Endothelial cell of umbilical vein (primary cell): ENCODE measurements around the gene PTPRD. TPM values are rescaled to one million over a fixed set of nuclear protein-coding genes. Genes with fewer than 3 reads are reported as not detected.

ENCODE experiments used
- BruUV-seq: library from RNA; stranded (reverse); fragments of 400-500 nt; replicated peaks from 2 replicates; lab custom pipeline; 2021; lab: Mats Ljungman, UMichigan
- CTCF ChIA-PET: fragments of 300-600, 350-600 bp; sonication (Branson Sonifier 250); formaldehyde crosslinking; loops from one replicate; lab custom pipeline; 2021; ENCODE audit warnings: antibody characterized with exemption, inconsistent platforms; lab: Charles Lee
- POLR2A ChIA-PET: fragments of 300-600, 350-600 bp; sonication (Branson Sonifier 250); formaldehyde crosslinking; loops from one replicate; lab custom pipeline; 2021; ENCODE audit warnings: antibody characterized with exemption, inconsistent platforms; lab: Charles Lee
- DNase-seq: peaks from one replicate; pipeline ENCODE4 v3.0.0-alpha.2; 2011; ENCODE audit warnings: low read depth, low spot score
- FAIRE-seq: peaks from 2 replicates; lab custom pipeline; 2011; peaks lifted over from hg19 to GRCh38; lab: Jason Lieb, UNC
- H2AFZ ChIP-seq: 2 replicates; pipeline ENCODE4 v1.6.0; 2012; ENCODE audit warnings: low read depth, low read length, control low read depth, inconsistent platforms
- H3K27ac ChIP-seq: 2 replicates; pipeline ENCODE4 v1.5.1; 2011; ENCODE audit warnings: low read depth, mild to moderate bottlenecking, control low read depth, low read length, moderate library complexity; ENCODE audit not compliant: insufficient read depth
- H3K27me3 ChIP-seq, 2 experiments: 2 replicates each; pipeline versions ENCODE4 v1.6.0 to v1.6.1; 2011; ENCODE audit warnings: low read length in 2 of 2, mixed read lengths in 1 of 2; ENCODE audit not compliant: control insufficient read depth in 2 of 2, insufficient read depth in 2 of 2
- H3K36me3 ChIP-seq, 2 experiments: 2 replicates in 1 of 2; 3 replicates in 1 of 2; pipeline ENCODE4 v1.5.1; 2011; ENCODE audit warnings: low read length in 2 of 2, mild to moderate bottlenecking in 1 of 2, moderate library complexity in 1 of 2; ENCODE audit not compliant: control insufficient read depth in 2 of 2, insufficient read depth in 2 of 2; ENCODE audit errors: extremely low read depth in 1 of 2
- H3K4me1 ChIP-seq: 3 replicates; pipeline ENCODE4 v1.5.1; 2011; ENCODE audit warnings: mild to moderate bottlenecking, low read length; ENCODE audit not compliant: control insufficient read depth, insufficient read depth; ENCODE audit errors: extremely low read depth
- H3K4me2 ChIP-seq: 2 replicates; pipeline ENCODE4 v1.6.1; 2011; ENCODE audit warnings: low read length, control low read depth, mixed read lengths; ENCODE audit not compliant: insufficient read depth
- H3K4me3 ChIP-seq, 3 experiments: fragments of 200-600 bp in 1 of 3; sonication (generic), shearing (Covaris generic) in 1 of 3; replicated peaks in 1 of 3; 2 replicates each; pipeline ENCODE4 v1.5.1; 2011 to 2016; ENCODE audit warnings: control low read depth in 3 of 3, low read length in 3 of 3, mild to moderate bottlenecking in 2 of 3, inconsistent platforms in 1 of 3, low read depth in 1 of 3, moderate library complexity in 1 of 3; ENCODE audit not compliant: insufficient read depth in 1 of 3
- H3K79me2 ChIP-seq: 2 replicates; pipeline ENCODE4 v1.6.0; 2012; ENCODE audit warnings: low read length, inconsistent platforms; ENCODE audit not compliant: control insufficient read depth, insufficient read depth
- H3K9ac ChIP-seq: replicated peaks from 2 replicates; pipeline ENCODE3; 2011; ENCODE audit warnings: low read length, control low read depth; ENCODE audit not compliant: insufficient read depth; ENCODE audit errors: extremely low read depth
- H3K9me1 ChIP-seq: replicated peaks from 3 replicates; pipeline ENCODE4 v1.6.0; 2011; ENCODE audit warnings: mild to moderate bottlenecking, low read length; ENCODE audit not compliant: control insufficient read depth, insufficient read depth; ENCODE audit errors: extremely low read depth
- H3K9me3 ChIP-seq: replicated peaks from 2 replicates; pipeline ENCODE4 v1.5.1; 2012; ENCODE audit warnings: low read length, inconsistent platforms; ENCODE audit not compliant: control insufficient read depth, insufficient read depth
- H4K20me1 ChIP-seq: replicated peaks from 2 replicates; pipeline ENCODE3; 2011; ENCODE audit warnings: mild to moderate bottlenecking, low read length; ENCODE audit not compliant: control insufficient read depth, insufficient read depth; ENCODE audit errors: extremely low read depth
- EZH2 ChIP-seq: IDR thresholded peaks from 2 replicates; pipeline ENCODE4 v1.6.1; 2012; ENCODE audit warnings: borderline replicate concordance, low read depth, mild to moderate bottlenecking, moderate library complexity, low read length, inconsistent platforms; ENCODE audit not compliant: severe bottlenecking
- FOS ChIP-seq: IDR thresholded peaks from 2 replicates; pipeline ENCODE4 v1.6.1; 2011; ENCODE audit warnings: mild to moderate bottlenecking, low read length, moderate library complexity, borderline replicate concordance; ENCODE audit not compliant: insufficient read depth
- GATA2 ChIP-seq: IDR thresholded peaks from 2 replicates; pipeline ENCODE4 v1.7.0; 2011; ENCODE audit warnings: low read depth, mild to moderate bottlenecking, moderate library complexity, mixed read lengths, low read length; ENCODE audit not compliant: insufficient read length, insufficient read depth
- JUN ChIP-seq: IDR thresholded peaks from 2 replicates; pipeline ENCODE4 v1.6.1; 2011; ENCODE audit warnings: borderline replicate concordance, low read depth; ENCODE audit not compliant: insufficient read length, insufficient read depth
- MAX ChIP-seq: IDR thresholded peaks from 2 replicates; pipeline ENCODE4 v1.6.1; 2011; ENCODE audit not compliant: insufficient read depth, insufficient read length
- MYC ChIP-seq: IDR thresholded peaks from one replicate; pipeline ENCODE4 v1.6.1; 2011; ENCODE audit warnings: mild to moderate bottlenecking, low read depth, low read length
- POLR2A ChIP-seq: IDR thresholded peaks from 2 replicates; pipeline ENCODE4 v1.6.1; 2012; ENCODE audit warnings: low read depth, mild to moderate bottlenecking, control low read depth, low read length
- POLR2AphosphoS5 ChIP-seq: IDR thresholded peaks from 2 replicates; pipeline ENCODE4 v1.6.1; 2012; ENCODE audit warnings: low read depth, mild to moderate bottlenecking, control low read depth, low read length, moderate library complexity; ENCODE audit not compliant: insufficient read depth
- dilution Hi-C: fragments of 300-500 bp; cut with MboI; formaldehyde crosslinking; loops from one replicate; pipeline ENCODE4 v1.15.0; 2019; ENCODE audit warnings: low sequenced_read_pairs; ENCODE audit not compliant: extremely low pct_ligation_motif_present
- intact Hi-C: fragments of 100-400 bp; cut with micrococcal nuclease; formaldehyde crosslinking; loops from one replicate; pipeline ENCODE4 v1.10.0; 2022
- polyA plus RNA-seq, 4 experiments: library from polyadenylated mRNA; depleted of rRNA in 3 of 4; stranded (reverse) in 3 of 4; unstranded in 1 of 4; fragments of >200 nt; gene quantifications; 2 replicates each; pipeline versions ENCODE4 v1.2.1 to v1.2.3, GENCODE V29; 2011 to 2012; ENCODE audit warnings: missing spikeins in 1 of 4
- total RNA-seq: library from RNA; stranded (reverse); gene quantifications from 2 replicates; pipeline ENCODE4 v1.2.3, GENCODE V29; 2021
- TF ChIP-seq, protein P1 (sequence below), 2 donors: IDR thresholded peaks; 1 replicate in 1 of 2; 2 replicates in 1 of 2; pipeline ENCODE4 v1.5.1; 2011; ENCODE audit warnings: low read length in 2 of 2, mild to moderate bottlenecking in 2 of 2, moderate library complexity in 2 of 2, control low read depth in 1 of 2, inconsistent platforms in 1 of 2, low read depth in 1 of 2; ENCODE audit not compliant: insufficient read depth in 1 of 2; ENCODE audit errors: extremely low read depth in 1 of 2

Gene PTPRD
- total and polyA plus RNA-seq, 2 donors (not counting 3 experiments of a cell fraction or from before 2014, with no cell fraction given): 5.5 to 5.7 TPM

GRCh38 chr9:8429157-8429556, 2183.6 kb downstream of the PTPRD start:
- dilution Hi-C loops: no loop called here
- POLR2A ChIA-PET: no interaction called here
- BruUV-seq: no TSS peak
- Histone ChIP-seq H3K4me3 (no peak overlapping the region), H3K9me3 (no peaks in the 10 kb centered on the region), H3K36me3 (no peaks in the 10 kb centered on the region), H2AFZ (no peak overlapping the region), H3K4me1 (peaks cover 9% of the 10 kb centered on the region), H3K79me2 (no peaks in the 10 kb centered on the region), H3K9me1 (no peaks in the 10 kb centered on the region), H3K27me3 (no peaks in the 10 kb centered on the region), H3K4me2 (no peak overlapping the region), H3K9ac (no peak overlapping the region), H3K27ac (no peak overlapping the region), H4K20me1 (no peaks in the 10 kb centered on the region)
- FAIRE-seq (no peak), DNase-seq (no peak)
- intact Hi-C loops: no loop called here
- CTCF ChIA-PET: interaction anchor here (1.1 kb wide), 1 partner anchor 53 kb away, joined by 3 read pairs; no protein-coding TSS in a partner anchor
- TF ChIP-seq JUN (no peak), MAX (no peak), POLR2AphosphoS5 (no peak), EZH2 (no peak), POLR2A (no peak)
- TF ChIP-seq, protein P1, sequence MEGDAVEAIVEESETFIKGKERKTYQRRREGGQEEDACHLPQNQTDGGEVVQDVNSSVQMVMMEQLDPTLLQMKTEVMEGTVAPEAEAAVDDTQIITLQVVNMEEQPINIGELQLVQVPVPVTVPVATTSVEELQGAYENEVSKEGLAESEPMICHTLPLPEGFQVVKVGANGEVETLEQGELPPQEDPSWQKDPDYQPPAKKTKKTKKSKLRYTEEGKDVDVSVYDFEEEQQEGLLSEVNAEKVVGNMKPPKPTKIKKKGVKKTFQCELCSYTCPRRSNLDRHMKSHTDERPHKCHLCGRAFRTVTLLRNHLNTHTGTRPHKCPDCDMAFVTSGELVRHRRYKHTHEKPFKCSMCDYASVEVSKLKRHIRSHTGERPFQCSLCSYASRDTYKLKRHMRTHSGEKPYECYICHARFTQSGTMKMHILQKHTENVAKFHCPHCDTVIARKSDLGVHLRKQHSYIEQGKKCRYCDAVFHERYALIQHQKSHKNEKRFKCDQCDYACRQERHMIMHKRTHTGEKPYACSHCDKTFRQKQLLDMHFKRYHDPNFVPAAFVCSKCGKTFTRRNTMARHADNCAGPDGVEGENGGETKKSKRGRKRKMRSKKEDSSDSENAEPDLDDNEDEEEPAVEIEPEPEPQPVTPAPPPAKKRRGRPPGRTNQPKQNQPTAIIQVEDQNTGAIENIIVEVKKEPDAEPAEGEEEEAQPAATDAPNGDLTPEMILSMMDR (IDR thresholded peaks at IDR 0.05; ENCODE audit: extremely low read depth in 1 of 2, insufficient read depth in 1 of 2, low read depth in 1 of 2, low read length in 2 of 2): no peak

DNA sequence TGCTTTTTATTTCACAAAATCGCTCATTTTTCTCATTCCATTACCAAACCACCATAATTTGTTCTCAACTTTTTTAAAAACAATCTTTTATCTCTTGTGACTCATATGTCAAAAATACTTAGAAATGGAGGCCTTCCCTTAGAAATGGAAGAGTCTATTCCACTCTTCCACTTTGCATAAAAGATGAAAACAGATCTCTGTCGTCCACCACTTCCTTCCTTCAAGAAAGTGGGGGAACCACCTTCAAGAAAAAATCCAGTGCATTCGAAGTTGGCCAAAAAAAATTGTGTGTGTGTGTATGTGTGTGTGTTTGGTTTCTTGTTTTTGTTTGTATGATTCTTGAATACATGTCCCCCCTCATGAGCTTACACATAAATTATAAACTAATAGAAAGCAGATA, 2184.4 kb downstream of the PTPRD start:
- H3K4me3 ChIP-seq: no peak overlapping the region
- FAIRE-seq (no peak), DNase-seq (no peak)
- no peaks in the 10 kb centered on the region for H3K79me2 ChIP-seq
- H4K20me1 ChIP-seq: no peaks in the 10 kb centered on the region
- POLR2A ChIA-PET: no interaction called here
- TF ChIP-seq GATA2 (no peak), EZH2 (no peak), POLR2AphosphoS5 (no peak), MAX (no peak), JUN (no peak), FOS (no peak), MYC (no peak), POLR2A (no peak)
- TF ChIP-seq, protein P1 (IDR thresholded peaks at IDR 0.05; ENCODE audit: extremely low read depth in 1 of 2, insufficient read depth in 1 of 2, low read depth in 1 of 2, low read length in 2 of 2): no peak
- no peaks in the 10 kb centered on the region for H3K9me1 ChIP-seq
- dilution Hi-C loops (no loop called here), intact Hi-C loops (no loop called here)
- H3K4me2 ChIP-seq: no peak overlapping the region
- no peaks in the 10 kb centered on the region for H3K27me3 ChIP-seq
- H2AFZ ChIP-seq: no peak overlapping the region
- peaks cover 9% of the 10 kb centered on the region for H3K4me1 ChIP-seq
- H3K9me3 ChIP-seq: no peaks in the 10 kb centered on the region
- no peaks in the 10 kb centered on the region for H3K36me3 ChIP-seq
- no peak overlapping the region for H3K9ac ChIP-seq
- BruUV-seq: no TSS peak
- H3K27ac ChIP-seq: no peak overlapping the region
- CTCF ChIA-PET: no interaction called here
